ENCODE data around the gene ADAMTSL3. TPM values are rescaled to one million over a fixed set of nuclear protein-coding genes. Genes with fewer than 3 reads are reported as not detected.

Gene ADAMTSL3
- total RNA-seq, 1 experiment from 2014 or later, result 0.07 TPM

- no peak for DNase-seq
- Mint-ChIP-seq H3K27me3 (ENCODE audit: insufficient read depth, unreplicated experiment) (peaks cover 5% of the 10 kb centered on the region), H3K4me1 (ENCODE audit: low read depth, unreplicated experiment) (no peaks in the 10 kb centered on the region), H3K4me3 (ENCODE audit: unreplicated experiment) (no peak overlapping the region), H3K27ac (ENCODE audit: unreplicated experiment) (no peak overlapping the region), H3K36me3 (ENCODE audit: insufficient read depth, unreplicated experiment) (no peaks in the 10 kb centered on the region), H3K9me3 (ENCODE audit: unreplicated experiment) (no peaks in the 10 kb centered on the region)
- intact Hi-C loops (cut with micrococcal nuclease; ENCODE audit: unreplicated experiment), result no loop called here
- Histone ChIP-seq H3K4me1 (no peaks in the 10 kb centered on the region), H3K27me3 (replicated peaks; ENCODE audit: control insufficient read depth, insufficient read depth, low read length) (no peaks in the 10 kb centered on the region), H3K4me3 (ENCODE audit: low read depth, low read length) (no peak overlapping the region), H3K9me3 (no peaks in the 10 kb centered on the region), H3K36me3 (ENCODE audit: control insufficient read depth, insufficient read depth, low read length) (no peaks in the 10 kb centered on the region)
- no TSS peak for BruUV-seq (replicated peaks)
- CTCF ChIA-PET, result no interaction called here
- no peak for TF ChIP-seq CTCF (IDR thresholded peaks at IDR 0.05; ENCODE audit: insufficient read depth in 1 of 2, low read depth in 1 of 2, low read length in 1 of 2, severe bottlenecking in 1 of 2, unreplicated experiment in 1 of 2)
- POLR2A ChIA-PET, result no interaction called here
These were observed 43.8 kb upstream of the ADAMTSL3 start for GRCh38 chr15:83610132-83610531.

- no peak for TF ChIP-seq CTCF (IDR thresholded peaks at IDR 0.05; ENCODE audit: insufficient read depth in 1 of 2, low read depth in 1 of 2, low read length in 1 of 2, severe bottlenecking in 1 of 2, unreplicated experiment in 1 of 2)
- no peak for DNase-seq
- Mint-ChIP-seq H3K36me3 (ENCODE audit: insufficient read depth, unreplicated experiment) (no peaks in the 10 kb centered on the region), H3K27me3 (ENCODE audit: insufficient read depth, unreplicated experiment) (peaks cover 5% of the 10 kb centered on the region), H3K4me1 (ENCODE audit: low read depth, unreplicated experiment) (no peaks in the 10 kb centered on the region), H3K4me3 (ENCODE audit: unreplicated experiment) (no peak overlapping the region), H3K9me3 (ENCODE audit: unreplicated experiment) (no peaks in the 10 kb centered on the region), H3K27ac (ENCODE audit: unreplicated experiment) (no peak overlapping the region)
- intact Hi-C loops (cut with micrococcal nuclease; ENCODE audit: unreplicated experiment), result no loop called here
- CTCF ChIA-PET, result no interaction called here
- H3K4me3 ChIP-seq (ENCODE audit: low read depth, low read length), result no peak overlapping the region
- no TSS peak for BruUV-seq (replicated peaks)
- H3K27me3 ChIP-seq (replicated peaks; ENCODE audit: control insufficient read depth, insufficient read depth, low read length), result no peaks in the 10 kb centered on the region
- POLR2A ChIA-PET, result no interaction called here
- H3K36me3 ChIP-seq (ENCODE audit: control insufficient read depth, insufficient read depth, low read length), result no peaks in the 10 kb centered on the region
- H3K9me3 ChIP-seq, result no peaks in the 10 kb centered on the region
- no peaks in the 10 kb centered on the region for H3K4me1 ChIP-seq
These were observed 42.8 kb upstream of the ADAMTSL3 start for GRCh38 chr15:83610901-83611685.

- ChIA-PET POLR2A (no interaction called here), CTCF (no interaction called here)
- intact Hi-C loops (cut with micrococcal nuclease; ENCODE audit: unreplicated experiment), result no loop called here
- Mint-ChIP-seq H3K4me3 (ENCODE audit: unreplicated experiment) (no peak overlapping the region), H3K27ac (ENCODE audit: unreplicated experiment) (no peak overlapping the region), H3K9me3 (ENCODE audit: unreplicated experiment) (no peaks in the 10 kb centered on the region), H3K4me1 (ENCODE audit: low read depth, unreplicated experiment) (no peaks in the 10 kb centered on the region), H3K27me3 (ENCODE audit: insufficient read depth, unreplicated experiment) (no peaks in the 10 kb centered on the region), H3K36me3 (ENCODE audit: insufficient read depth, unreplicated experiment) (no peaks in the 10 kb centered on the region)
- TF ChIP-seq CTCF (IDR thresholded peaks at IDR 0.05; ENCODE audit: insufficient read depth in 1 of 2, low read depth in 1 of 2, low read length in 1 of 2, severe bottlenecking in 1 of 2, unreplicated experiment in 1 of 2), result no peak
- Histone ChIP-seq H3K36me3 (ENCODE audit: control insufficient read depth, insufficient read depth, low read length) (no peaks in the 10 kb centered on the region), H3K4me3 (ENCODE audit: low read depth, low read length) (no peak overlapping the region), H3K9me3 (no peaks in the 10 kb centered on the region), H3K4me1 (no peaks in the 10 kb centered on the region), H3K27me3 (replicated peaks; ENCODE audit: control insufficient read depth, insufficient read depth, low read length) (no peaks in the 10 kb centered on the region)
- no peak for DNase-seq
- no TSS peak for BruUV-seq (replicated peaks)
These were observed 41.7 kb upstream of the ADAMTSL3 start for GRCh38 chr15:83612226-83612625.

Data from Caco-2 (cell line).